ENCODE measurements around the gene CFC1.
"Not testable (repeated sequence)": the region's sequence is repeated elsewhere in the genome, so short reads cannot be mapped to it uniquely, and the experiment has no call there.

The CFC1 gene

GRCh38 chr2:130584726-130585125 lies 14.6 kb downstream of the CFC1 start:
- not testable (repeated sequence) for DNase-seq (ENCODE audit: insufficient read length, low spot score); FAIRE-seq

- FAIRE-seq; DNase-seq (ENCODE audit: insufficient read length, low spot score): not testable (repeated sequence)
Measured at GRCh38 chr2:130583582-130583981, 15.8 kb downstream of the CFC1 start.

GRCh38 chr2:130582970-130583369 lies 16.4 kb downstream of the CFC1 start:
- FAIRE-seq; DNase-seq (ENCODE audit: insufficient read length, low spot score): not testable (repeated sequence)

- not testable (repeated sequence) for FAIRE-seq; DNase-seq (ENCODE audit: insufficient read length, low spot score)
Measured at GRCh38 chr2:130581491-130581890, 17.9 kb downstream of the CFC1 start.

GRCh38 chr2:130579121-130579520 lies 20.3 kb downstream of the CFC1 start:
- FAIRE-seq; DNase-seq (ENCODE audit: insufficient read length, low spot score): not testable (repeated sequence)

- not testable (repeated sequence) for DNase-seq (ENCODE audit: insufficient read length, low spot score); FAIRE-seq
Measured at GRCh38 chr2:130577559-130577958, 21.8 kb downstream of the CFC1 start.

GRCh38 chr2:130576209-130576784 lies 23.1 kb downstream of the CFC1 start:
- not testable (repeated sequence) for FAIRE-seq; DNase-seq (ENCODE audit: insufficient read length, low spot score)

- not testable (repeated sequence) for DNase-seq (ENCODE audit: insufficient read length, low spot score); FAIRE-seq
Measured at GRCh38 chr2:130574230-130574629, 25.1 kb downstream of the CFC1 start.

- DNase-seq (ENCODE audit: insufficient read length, low spot score); FAIRE-seq: not testable (repeated sequence)
Measured at GRCh38 chr2:130571929-130572328, 27.4 kb downstream of the CFC1 start.

- not testable (repeated sequence) for FAIRE-seq; DNase-seq (ENCODE audit: insufficient read length, low spot score)
Measured at GRCh38 chr2:130566165-130566564, 33.2 kb downstream of the CFC1 start.

- FAIRE-seq, result not testable (repeated sequence)
Measured at GRCh38 chr2:130556441-130556840, 42.9 kb downstream of the CFC1 start.

GRCh38 chr2:130554178-130554577 lies 45.2 kb downstream of the CFC1 start:
- FAIRE-seq, result not testable (repeated sequence)

More at GRCh38 chr2:130556441-130556840, 42.9 kb downstream of the CFC1 start:
- DNase-seq (ENCODE audit: insufficient read length, low spot score), result not testable (repeated sequence)

GRCh38 chr2:130549475-130549874 lies 49.9 kb downstream of the CFC1 start:
- not testable (repeated sequence) for DNase-seq (ENCODE audit: insufficient read length, low spot score); FAIRE-seq

More at GRCh38 chr2:130554178-130554577, 45.2 kb downstream of the CFC1 start:
- not testable (repeated sequence) for DNase-seq (ENCODE audit: insufficient read length, low spot score)

- not testable (repeated sequence) for FAIRE-seq; DNase-seq (ENCODE audit: insufficient read length, low spot score)
Measured at GRCh38 chr2:130548418-130548817, 51.0 kb downstream of the CFC1 start.

GRCh38 chr2:130544978-130545377 lies 54.4 kb downstream of the CFC1 start:
- not testable (repeated sequence) for FAIRE-seq; DNase-seq (ENCODE audit: insufficient read length, low spot score)

- FAIRE-seq; DNase-seq (ENCODE audit: insufficient read length, low spot score): not testable (repeated sequence)
Measured at GRCh38 chr2:130543785-130544528, 55.4 kb downstream of the CFC1 start.

GRCh38 chr2:130542789-130543188 lies 56.6 kb downstream of the CFC1 start:
- DNase-seq (ENCODE audit: insufficient read length, low spot score); FAIRE-seq: not testable (repeated sequence)
